Fibroblast of lung (primary cell): ENCODE measurements around the gene DHPS.
A peak's percentile ranks its signal among the peaks of the same experiment; 100 is the strongest.

ENCODE experiments used
- EZH2 ChIP-seq: IDR thresholded peaks from 2 replicates; pipeline ENCODE4 v1.5.1; 2012; ENCODE audit warnings: low read length, control low read depth, mild to moderate bottlenecking; ENCODE audit errors: missing control alignments
- TF ChIP-seq, protein P1 (sequence below), 2 donors: IDR thresholded peaks in 1 of 2; conservative IDR thresholded peaks in 1 of 2; 1 replicate in 1 of 2; 2 replicates in 1 of 2; pipeline ENCODE4 v1.5.1; 2011 to 2012; ENCODE audit warnings: low read length in 2 of 2, control low read depth in 1 of 2, inconsistent platforms in 1 of 2, low read depth in 1 of 2, mild to moderate bottlenecking in 1 of 2

DNA sequence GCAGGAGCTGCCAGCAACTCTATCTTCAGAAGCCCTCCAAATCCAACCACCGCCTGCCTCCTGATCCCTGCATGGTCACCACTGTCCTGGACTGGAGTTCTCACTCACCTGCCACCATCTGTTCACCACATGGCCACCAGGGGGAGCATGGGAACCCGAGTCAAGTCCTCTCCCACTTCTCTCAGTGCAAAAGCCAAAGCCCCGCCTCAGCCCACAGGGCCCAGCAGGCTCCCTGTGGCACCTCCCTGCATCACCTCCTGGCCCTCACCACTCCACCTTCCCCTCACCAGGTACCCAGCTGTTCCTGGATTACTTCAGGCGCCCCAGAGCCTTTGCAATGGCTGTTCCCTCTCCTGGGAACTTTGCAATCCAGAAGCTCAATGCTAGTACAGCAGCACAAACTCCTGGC lies 5.3 kb downstream of the DHPS start:
- TF ChIP-seq, protein P1, sequence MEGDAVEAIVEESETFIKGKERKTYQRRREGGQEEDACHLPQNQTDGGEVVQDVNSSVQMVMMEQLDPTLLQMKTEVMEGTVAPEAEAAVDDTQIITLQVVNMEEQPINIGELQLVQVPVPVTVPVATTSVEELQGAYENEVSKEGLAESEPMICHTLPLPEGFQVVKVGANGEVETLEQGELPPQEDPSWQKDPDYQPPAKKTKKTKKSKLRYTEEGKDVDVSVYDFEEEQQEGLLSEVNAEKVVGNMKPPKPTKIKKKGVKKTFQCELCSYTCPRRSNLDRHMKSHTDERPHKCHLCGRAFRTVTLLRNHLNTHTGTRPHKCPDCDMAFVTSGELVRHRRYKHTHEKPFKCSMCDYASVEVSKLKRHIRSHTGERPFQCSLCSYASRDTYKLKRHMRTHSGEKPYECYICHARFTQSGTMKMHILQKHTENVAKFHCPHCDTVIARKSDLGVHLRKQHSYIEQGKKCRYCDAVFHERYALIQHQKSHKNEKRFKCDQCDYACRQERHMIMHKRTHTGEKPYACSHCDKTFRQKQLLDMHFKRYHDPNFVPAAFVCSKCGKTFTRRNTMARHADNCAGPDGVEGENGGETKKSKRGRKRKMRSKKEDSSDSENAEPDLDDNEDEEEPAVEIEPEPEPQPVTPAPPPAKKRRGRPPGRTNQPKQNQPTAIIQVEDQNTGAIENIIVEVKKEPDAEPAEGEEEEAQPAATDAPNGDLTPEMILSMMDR (conservative IDR thresholded peaks at IDR 0.05 in 1 of 2, IDR thresholded peaks at IDR 0.05 in 1 of 2; ENCODE audit: low read depth in 1 of 2, low read length in 2 of 2) = peak; percentile 76 to 89
- no peak for TF ChIP-seq EZH2
